ENCODE data around the gene NLRP3.
A peak's percentile ranks its signal among the peaks of the same experiment; 100 is the strongest.
"Not testable (repeated sequence)": the region's sequence is repeated elsewhere in the genome, so short reads cannot be mapped to it uniquely, and the experiment has no call there.

Gene NLRP3

GRCh38 chr1:247371801-247372259 lies 44.1 kb upstream of the NLRP3 start:
- Histone ChIP-seq H3K9me3 (ENCODE audit: control insufficient read depth, insufficient read depth, low read length) (no peaks in the 10 kb centered on the region), H3K4me2 (ENCODE audit: low read length) (no peak overlapping the region), H3K4me1 (ENCODE audit: control insufficient read depth, low read length) (no peaks in the 10 kb centered on the region), H3K9me2 (replicated peaks; ENCODE audit: control insufficient read depth, low read length) (no peaks in the 10 kb centered on the region), H4K20me1 (ENCODE audit: control insufficient read depth, insufficient read depth, low read depth, low read length) (no peaks in the 10 kb centered on the region), H3K36me3 (ENCODE audit: control insufficient read depth, low read length) (no peaks in the 10 kb centered on the region), H3K79me2 (ENCODE audit: control insufficient read depth, low read length) (no peaks in the 10 kb centered on the region), H3K27ac (ENCODE audit: low read depth, low read length) (no peak overlapping the region), H3K4me3 (ENCODE audit: low read length) (no peak overlapping the region), H3F3A (ENCODE audit: control insufficient read depth, insufficient read depth) (no peaks in the 10 kb centered on the region), H3K27me3 (ENCODE audit: control insufficient read depth, low read length) (peaks cover 8% of the 10 kb centered on the region; the same call in 1 of the 2 replicates)
- TF ChIP-seq CTCF (IDR thresholded peaks at IDR 0.05; ENCODE audit: low read depth, low read length, poor library complexity, severe bottlenecking) (no peak), EZH2phosphoT487 (IDR thresholded peaks at IDR 0.05; ENCODE audit: borderline replicate concordance, low read length) (no peak)

DNA sequence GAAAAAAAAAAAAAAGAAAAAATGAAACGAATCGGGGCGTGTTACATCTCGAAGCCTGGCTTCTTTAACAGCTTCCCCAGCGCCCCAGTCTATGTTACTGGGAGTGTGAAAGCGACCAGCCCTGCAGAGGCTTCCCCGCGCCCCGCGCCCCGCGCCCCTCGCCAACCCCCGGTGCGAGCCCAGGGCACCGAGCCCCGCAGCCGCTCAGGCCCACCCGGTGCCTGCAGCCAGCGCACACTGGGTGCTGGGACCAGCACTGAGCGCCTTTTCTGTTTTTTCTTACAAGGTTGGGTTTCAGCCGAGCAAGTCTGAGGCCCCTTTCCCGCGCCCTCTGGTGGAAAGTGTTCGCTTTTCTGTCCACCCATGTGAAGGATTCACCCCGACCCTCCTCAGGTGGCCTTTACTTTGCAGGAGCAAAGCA lies 42.2 kb upstream of the NLRP3 start:
- Histone ChIP-seq H3K27me3 (ENCODE audit: control insufficient read depth, low read length) (peaks cover 3% of the 10 kb centered on the region; the same call in 1 of the 2 replicates), H3K79me2 (ENCODE audit: control insufficient read depth, low read length) (no peaks in the 10 kb centered on the region), H3K4me3 (ENCODE audit: low read length) (no peak overlapping the region), H3K36me3 (ENCODE audit: control insufficient read depth, low read length) (no peaks in the 10 kb centered on the region), H4K20me1 (ENCODE audit: control insufficient read depth, insufficient read depth, low read depth, low read length) (no peaks in the 10 kb centered on the region), H3K4me2 (ENCODE audit: low read length) (peak overlapping the region; percentile 44; the same call in 1 of the 2 replicates), H3K4me1 (ENCODE audit: control insufficient read depth, low read length) (no peaks in the 10 kb centered on the region), H3K27ac (ENCODE audit: low read depth, low read length) (no peak overlapping the region), H3K9me3 (ENCODE audit: control insufficient read depth, insufficient read depth, low read length) (no peaks in the 10 kb centered on the region), H3K9me2 (replicated peaks; ENCODE audit: control insufficient read depth, low read length) (no peaks in the 10 kb centered on the region), H3F3A (ENCODE audit: control insufficient read depth, insufficient read depth) (no peaks in the 10 kb centered on the region)
- TF ChIP-seq EZH2phosphoT487 (IDR thresholded peaks at IDR 0.05; ENCODE audit: borderline replicate concordance, low read length) (no peak), CTCF (IDR thresholded peaks at IDR 0.05; ENCODE audit: low read depth, low read length, poor library complexity, severe bottlenecking) (peak; percentile 38)

- not testable (repeated sequence) for H3K9me3 ChIP-seq (ENCODE audit: control insufficient read depth, insufficient read depth, low read length); H4K20me1 ChIP-seq (ENCODE audit: control insufficient read depth, insufficient read depth, low read depth, low read length); H3K79me2 ChIP-seq (ENCODE audit: control insufficient read depth, low read length); H3K4me3 ChIP-seq (ENCODE audit: low read length); H3K4me1 ChIP-seq (ENCODE audit: control insufficient read depth, low read length); H3F3A ChIP-seq (ENCODE audit: control insufficient read depth, insufficient read depth); H3K36me3 ChIP-seq (ENCODE audit: control insufficient read depth, low read length); H3K27ac ChIP-seq (ENCODE audit: low read depth, low read length); H3K9me2 ChIP-seq (replicated peaks; ENCODE audit: control insufficient read depth, low read length); H3K27me3 ChIP-seq (ENCODE audit: control insufficient read depth, low read length); H3K4me2 ChIP-seq (ENCODE audit: low read length)
Observed at GRCh38 chr1:247374651-247375334, 41.2 kb upstream of the NLRP3 start.

GRCh38 chr1:247375747-247376146 lies 40.2 kb upstream of the NLRP3 start:
- Histone ChIP-seq H3F3A (ENCODE audit: control insufficient read depth, insufficient read depth) (no peaks in the 10 kb centered on the region), H3K4me1 (ENCODE audit: control insufficient read depth, low read length) (no peaks in the 10 kb centered on the region), H4K20me1 (ENCODE audit: control insufficient read depth, insufficient read depth, low read depth, low read length) (no peaks in the 10 kb centered on the region), H3K4me2 (ENCODE audit: low read length) (no peak overlapping the region), H3K27ac (ENCODE audit: low read depth, low read length) (no peak overlapping the region), H3K36me3 (ENCODE audit: control insufficient read depth, low read length) (no peaks in the 10 kb centered on the region), H3K79me2 (ENCODE audit: control insufficient read depth, low read length) (no peaks in the 10 kb centered on the region), H3K27me3 (ENCODE audit: control insufficient read depth, low read length) (peaks cover 3% of the 10 kb centered on the region; the same call in 1 of the 2 replicates), H3K9me2 (replicated peaks; ENCODE audit: control insufficient read depth, low read length) (no peaks in the 10 kb centered on the region), H3K9me3 (ENCODE audit: control insufficient read depth, insufficient read depth, low read length) (no peaks in the 10 kb centered on the region), H3K4me3 (ENCODE audit: low read length) (no peak overlapping the region)
- no peak for TF ChIP-seq EZH2phosphoT487 (IDR thresholded peaks at IDR 0.05; ENCODE audit: borderline replicate concordance, low read length)
- no peak for TF ChIP-seq CTCF (IDR thresholded peaks at IDR 0.05; ENCODE audit: low read depth, low read length, poor library complexity, severe bottlenecking)
